HCT116 (cell line): ENCODE results near the gene MLYCD. TPM values are rescaled to one million over a fixed set of nuclear protein-coding genes. Genes with fewer than 3 reads are reported as not detected.

Source experiments
- ATAC-seq: fragments of 200-7000 bp; cut with Tn5 transposase; 2 replicates; pipeline ENCODE4 v1.9.1; 2020; ENCODE audit warnings: mild to moderate bottlenecking, moderate library complexity
- BruUV-seq: library from RNA; stranded (reverse); fragments of 400-500 nt; replicated peaks from 2 replicates; lab custom pipeline; 2021; lab: Mats Ljungman, UMichigan
- CTCF ChIA-PET: fragments of 300-600 bp; sonication (Branson Sonifier 250); formaldehyde crosslinking; loops from one replicate; lab custom pipeline; 2021; ENCODE audit warnings: antibody characterized with exemption; lab: Charles Lee
- POLR2A ChIA-PET: fragments of 300-600, 350-600 bp; sonication (Branson Sonifier 250); formaldehyde crosslinking; loops from one replicate; lab custom pipeline; 2021; ENCODE audit warnings: antibody characterized with exemption; lab: Charles Lee
- RAD21 ChIA-PET, 2 experiments: fragments of 300-600 bp; sonication (Branson Sonifier 250); formaldehyde crosslinking; loops; one replicate each; lab custom pipeline; 2023; ENCODE audit warnings: low total read pairs in 2 of 2; ENCODE audit not compliant: uncharacterized antibody in 2 of 2, unreplicated experiment in 2 of 2, low non-redundant PET in 1 of 2; lab: Charles Lee
- DNase-seq: peaks from one replicate; pipeline ENCODE4 v3.0.0-alpha.2; 2010; ENCODE audit warnings: low read depth, low spot score
- H2AFZ ChIP-seq: fragments of 200-600 bp; shearing (Covaris generic), sonication (generic); 2 replicates; pipeline ENCODE4 v1.6.1; 2017; ENCODE audit warnings: low read depth, mixed run types, mixed read lengths, antibody characterized with exemption, low read length; ENCODE audit not compliant: poor library complexity, severe bottlenecking
- H3K27ac ChIP-seq: 2 replicates; pipeline ENCODE4 v1.5.1; 2012; ENCODE audit warnings: low read depth, low read length
- H3K27me3 ChIP-seq: fragments of 200-600 bp; sonication (generic); 2 replicates; pipeline ENCODE4 v1.6.1; 2016; ENCODE audit warnings: mixed run types, low read length, mixed read lengths; ENCODE audit not compliant: insufficient read depth
- H3K36me3 ChIP-seq, 2 experiments: fragments of 200-500 bp in 1 of 2; fragments of 200-600 bp in 1 of 2; sonication (Bioruptor generic) in 1 of 2; sonication (generic) in 1 of 2; 2 replicates each; pipeline versions ENCODE4 v1.5.1 to v1.6.1; 2014 to 2016; ENCODE audit warnings: low read length in 2 of 2, inconsistent platforms in 1 of 2, mixed read lengths in 1 of 2, mixed run types in 1 of 2; ENCODE audit not compliant: insufficient read depth in 2 of 2, control insufficient read depth in 1 of 2
- H3K4me1 ChIP-seq, 2 experiments: fragments of 200-600 bp in 1 of 2; sonication (generic) in 1 of 2; 2 replicates each; pipeline versions ENCODE4 v1.5.1 to v1.6.1; 2012 to 2017; ENCODE audit warnings: low read length in 2 of 2, inconsistent platforms in 1 of 2, mild to moderate bottlenecking in 1 of 2, mixed read lengths in 1 of 2, mixed run types in 1 of 2, moderate library complexity in 1 of 2; ENCODE audit not compliant: insufficient read depth in 2 of 2, control insufficient read depth in 1 of 2
- H3K4me2 ChIP-seq: fragments of 200-600 bp; sonication (generic); 2 replicates; pipeline ENCODE4 v1.6.1; 2017; ENCODE audit warnings: mixed run types, low read length, mixed read lengths
- H3K4me3 ChIP-seq, 2 experiments: fragments of 200-600 bp in 1 of 2; sonication (generic) in 1 of 2; replicated peaks in 1 of 2; 2 replicates each; pipeline ENCODE4 v1.5.1; 2011 to 2016; ENCODE audit warnings: low read length in 2 of 2, control low read depth in 1 of 2, low read depth in 1 of 2, mild to moderate bottlenecking in 1 of 2, mixed read lengths in 1 of 2, mixed run types in 1 of 2
- H3K79me2 ChIP-seq: fragments of 200-600 bp; sonication (generic); 2 replicates; pipeline ENCODE4 v1.6.1; 2017; ENCODE audit warnings: mild to moderate bottlenecking, mixed run types, low read length, moderate library complexity, mixed read lengths; ENCODE audit not compliant: insufficient read depth
- H3K9ac ChIP-seq: fragments of 200-600 bp; sonication (generic); 2 replicates; pipeline ENCODE4 v1.6.1; 2016; ENCODE audit warnings: low read length, mixed read lengths
- H3K9me2 ChIP-seq: fragments of 200-600 bp; sonication (generic), shearing (Covaris generic); 2 replicates; pipeline ENCODE4 v1.6.1; 2017; ENCODE audit warnings: mixed run types, mild to moderate bottlenecking, moderate library complexity; ENCODE audit not compliant: insufficient read depth
- H3K9me3 ChIP-seq, 2 experiments: fragments of 200-500 bp in 1 of 2; fragments of 200-600 bp in 1 of 2; sonication (Bioruptor generic) in 1 of 2; sonication (generic) in 1 of 2; 2 replicates each; pipeline ENCODE4 v1.6.1; 2014 to 2017; ENCODE audit warnings: low read length in 2 of 2, mixed read lengths in 2 of 2, inconsistent platforms in 1 of 2, low read depth in 1 of 2, mild to moderate bottlenecking in 1 of 2, mixed run types in 1 of 2, moderate library complexity in 1 of 2; ENCODE audit not compliant: control insufficient read depth in 1 of 2, insufficient read depth in 1 of 2
- H4K20me1 ChIP-seq: fragments of 200-600 bp; sonication (generic), shearing (Covaris generic); 2 replicates; pipeline ENCODE4 v1.6.1; 2017; ENCODE audit warnings: mixed run types, mild to moderate bottlenecking, moderate library complexity; ENCODE audit not compliant: insufficient read depth
- EGR1 ChIP-seq: IDR thresholded peaks from 2 replicates; pipeline ENCODE4 v1.6.1; 2012; ENCODE audit warnings: low read depth
- FOSL1 ChIP-seq: IDR thresholded peaks from 2 replicates; pipeline ENCODE4 v1.6.1; 2012; ENCODE audit warnings: low read depth
- JUND ChIP-seq: IDR thresholded peaks from 2 replicates; pipeline ENCODE4 v1.6.1; 2012
- POLR2A ChIP-seq: IDR thresholded peaks from 2 replicates; pipeline ENCODE4 v1.7.0; 2011; ENCODE audit warnings: borderline replicate concordance; ENCODE audit not compliant: insufficient read depth, insufficient read length; ENCODE audit errors: extremely low read depth
- POLR2AphosphoS5 ChIP-seq: IDR thresholded peaks from 2 replicates; pipeline ENCODE4 v1.6.1; 2011; ENCODE audit warnings: mild to moderate bottlenecking, low read depth, low read length, moderate library complexity
- RAD21 ChIP-seq: IDR thresholded peaks from 2 replicates; pipeline ENCODE4 v1.6.1; 2012; ENCODE audit warnings: low read depth, mild to moderate bottlenecking
- SIN3A ChIP-seq: IDR thresholded peaks from 2 replicates; pipeline ENCODE4 v1.6.1; 2012; ENCODE audit warnings: low read depth
- SRF ChIP-seq: IDR thresholded peaks from 2 replicates; pipeline ENCODE4 v1.6.1; 2012; ENCODE audit warnings: low read depth
- TCF7L2 ChIP-seq: IDR thresholded peaks from 2 replicates; pipeline ENCODE4 v1.7.0; 2011; ENCODE audit warnings: borderline replicate concordance, inconsistent platforms; ENCODE audit not compliant: insufficient read depth, insufficient read length; ENCODE audit errors: extremely low read depth
- YY1 ChIP-seq: IDR thresholded peaks from 2 replicates; pipeline ENCODE4 v1.6.1; 2011; ENCODE audit warnings: low read length, low read depth, moderate library complexity, mild to moderate bottlenecking; ENCODE audit not compliant: insufficient replicate concordance; ENCODE audit errors: extremely low read depth
- ZBTB33 ChIP-seq: IDR thresholded peaks from 2 replicates; pipeline ENCODE4 v1.6.1; 2011; ENCODE audit warnings: mild to moderate bottlenecking, low read length, moderate library complexity; ENCODE audit not compliant: insufficient replicate concordance; ENCODE audit errors: extremely low read depth
- ZFX ChIP-seq: fragments of 450-650 bp; IDR thresholded peaks from 2 replicates; pipeline ENCODE4 v1.6.1; 2017
- intact Hi-C: fragments of 100-400 bp; cut with micrococcal nuclease; formaldehyde crosslinking; loops from 2 replicates; pipeline ENCODE4 v1.10.0; 2022
- total RNA-seq: library from RNA; stranded (reverse); gene quantifications from one replicate; pipeline ENCODE4 v1.2.1, GENCODE V29; 2021; ENCODE audit not compliant: unreplicated experiment

The MLYCD gene
- total RNA-seq, 1 experiment from 2014 or later: 3.9 TPM

- no TSS peak for BruUV-seq
- ChIA-PET POLR2A (no interaction called here), CTCF (interaction anchor here (0.6 to 2.4 kb wide), 4 partner anchors 45 to 116 kb away, joined by 3 to 8 read pairs (median 4); no protein-coding TSS in a partner anchor), RAD21 (interaction anchor here in 1 of 2 experiments (0.6 kb wide), 3 partner anchors 44 to 88 kb away, joined by 3 to 5 read pairs (median 3); no protein-coding TSS in a partner anchor)
- no peaks in the 10 kb centered on the region for H4K20me1 ChIP-seq
- H3K79me2 ChIP-seq: no peaks in the 10 kb centered on the region
- TF ChIP-seq JUND (no peak), YY1 (no peak), SRF (no peak), ZFX (no peak), RAD21 (no peak), EGR1 (no peak), SIN3A (no peak), POLR2AphosphoS5 (no peak), TCF7L2 (no peak), POLR2A (no peak), ZBTB33 (no peak), FOSL1 (no peak)
- H3K27me3 ChIP-seq: no peaks in the 10 kb centered on the region
- H3K9me2 ChIP-seq: no peaks in the 10 kb centered on the region
- H3K27ac ChIP-seq: no peak overlapping the region
- no peak overlapping the region for H3K9ac ChIP-seq
- H3K36me3 ChIP-seq: no peaks in the 10 kb centered on the region
- H3K9me3 ChIP-seq: no peaks in the 10 kb centered on the region
- H2AFZ ChIP-seq: no peak overlapping the region
- no peak for DNase-seq
- H3K4me2 ChIP-seq: no peak overlapping the region
- H3K4me3 ChIP-seq: no peak overlapping the region
- ATAC-seq: no peak
- H3K4me1 ChIP-seq: no peaks in the 10 kb centered on the region
- intact Hi-C loops: loop anchor here (1.0 kb wide), 3 partner anchors 79 to 515 kb away; no protein-coding TSS in a partner anchor
Observed at GRCh38 chr16:83968891-83969649, 70.2 kb downstream of the MLYCD start.
